H9 (cell line): Measurements from ENCODE around the gene EPSTI1. TPM values are rescaled to one million over a fixed set of nuclear protein-coding genes. Genes with fewer than 3 reads are reported as not detected.

Experiments
- DNase-seq: peaks from one replicate; pipeline ENCODE4 v3.0.0-alpha.2; 2017
- H2AFZ ChIP-seq: one replicate; pipeline ENCODE4 v1.6.1; 2013; ENCODE audit warnings: mild to moderate bottlenecking, low read length, control low read depth, moderate library complexity
- H2AK5ac ChIP-seq: 2 replicates; pipeline ENCODE4 v1.6.1; 2013; ENCODE audit warnings: low read length, control low read depth, mixed read lengths; ENCODE audit not compliant: insufficient read length
- H2BK120ac ChIP-seq: one replicate; pipeline ENCODE4 v1.6.1; 2013; ENCODE audit warnings: low read depth, mild to moderate bottlenecking, low read length, control low read depth, inconsistent platforms; ENCODE audit not compliant: poor library complexity, severe bottlenecking
- H2BK12ac ChIP-seq: 2 replicates; pipeline ENCODE4 v1.6.1; 2013; ENCODE audit warnings: low read length, control low read depth, mixed read lengths, low read depth; ENCODE audit not compliant: insufficient read length
- H2BK15ac ChIP-seq: 2 replicates; pipeline ENCODE4 v1.6.1; 2013; ENCODE audit warnings: low read depth, low read length, control low read depth
- H2BK20ac ChIP-seq: one replicate; pipeline ENCODE4 v1.6.1; 2013; ENCODE audit warnings: low read depth, mild to moderate bottlenecking, low read length, control low read depth, inconsistent platforms; ENCODE audit not compliant: poor library complexity, severe bottlenecking
- H2BK5ac ChIP-seq: 2 replicates; pipeline ENCODE4 v1.6.1; 2013; ENCODE audit warnings: low read length, control low read depth, mixed read lengths; ENCODE audit not compliant: insufficient read length
- H3K14ac ChIP-seq: 2 replicates; pipeline ENCODE4 v1.6.1; 2013; ENCODE audit warnings: low read length, control low read depth; ENCODE audit not compliant: insufficient read depth
- H3K18ac ChIP-seq: 2 replicates; pipeline ENCODE4 v1.6.1; 2013; ENCODE audit warnings: low read depth, mild to moderate bottlenecking, mixed read lengths, low read length, control low read depth; ENCODE audit not compliant: insufficient read length
- H3K23ac ChIP-seq: 2 replicates; pipeline ENCODE4 v1.6.1; 2013; ENCODE audit warnings: low read length, control low read depth, mixed read lengths, low read depth; ENCODE audit not compliant: insufficient read length
- H3K23me2 ChIP-seq: 2 replicates; pipeline ENCODE4 v1.6.1; 2013; ENCODE audit warnings: low read depth, mild to moderate bottlenecking, mixed read lengths, low read length, control low read depth; ENCODE audit not compliant: insufficient read length, poor library complexity, severe bottlenecking
- H3K27ac ChIP-seq: 2 replicates; pipeline ENCODE4 v1.5.1; 2013; ENCODE audit warnings: low read length, control low read depth, mixed read lengths, low read depth; ENCODE audit not compliant: insufficient read length
- H3K27me3 ChIP-seq: 2 replicates; pipeline ENCODE4 v1.6.1; 2013; ENCODE audit warnings: low read length, control low read depth, inconsistent platforms; ENCODE audit not compliant: insufficient read depth
- H3K4ac ChIP-seq: 2 replicates; pipeline ENCODE4 v1.6.1; 2013; ENCODE audit warnings: low read depth, mild to moderate bottlenecking, control low read depth, inconsistent platforms, low read length, moderate library complexity
- H3K4me1 ChIP-seq: 2 replicates; pipeline ENCODE4 v1.6.1; 2013; ENCODE audit warnings: low read length, control low read depth, inconsistent platforms; ENCODE audit not compliant: insufficient read depth
- H3K4me2 ChIP-seq: 2 replicates; pipeline ENCODE4 v1.6.1; 2013; ENCODE audit warnings: low read length, control low read depth, mixed read lengths; ENCODE audit not compliant: insufficient read length, insufficient read depth
- H3K56ac ChIP-seq: 2 replicates; pipeline ENCODE4 v1.6.1; 2013; ENCODE audit warnings: low read depth, mild to moderate bottlenecking, mixed read lengths, low read length, control low read depth; ENCODE audit not compliant: insufficient read length
- H3K79me1 ChIP-seq: 2 replicates; pipeline ENCODE4 v1.6.1; 2013; ENCODE audit warnings: low read depth, mild to moderate bottlenecking, moderate library complexity, low read length, control low read depth, inconsistent platforms; ENCODE audit not compliant: insufficient read depth, poor library complexity, severe bottlenecking
- H3K79me2 ChIP-seq: 2 replicates; pipeline ENCODE4 v1.6.1; 2013; ENCODE audit warnings: low read length, control low read depth, inconsistent platforms; ENCODE audit not compliant: insufficient read depth
- H3K9ac ChIP-seq: 2 replicates; pipeline ENCODE4 v1.6.1; 2013; ENCODE audit warnings: low read length, control low read depth, mixed read lengths; ENCODE audit not compliant: insufficient read length; ENCODE audit errors: extremely low read depth
- H3K9me3 ChIP-seq: one replicate; pipeline ENCODE4 v1.6.1; 2013; ENCODE audit warnings: low read depth, low read length, inconsistent platforms; ENCODE audit not compliant: control insufficient read depth
- H3T11ph ChIP-seq: one replicate; pipeline ENCODE4 v1.6.1; 2013; ENCODE audit warnings: mild to moderate bottlenecking, low read length, control low read depth, inconsistent platforms
- H4K20me1 ChIP-seq: one replicate; pipeline ENCODE4 v1.6.1; 2013; ENCODE audit not compliant: control insufficient read depth, insufficient read length, insufficient read depth
- H4K5ac ChIP-seq: 2 replicates; pipeline ENCODE4 v1.6.1; 2013; ENCODE audit warnings: low read depth, mild to moderate bottlenecking, mixed read lengths, low read length, control low read depth; ENCODE audit not compliant: insufficient read length
- H4K8ac ChIP-seq: replicated peaks from 2 replicates; pipeline ENCODE4 v1.6.1; 2013; ENCODE audit warnings: low read length, control low read depth, mixed read lengths, low read depth; ENCODE audit not compliant: insufficient read length
- H4K91ac ChIP-seq: 2 replicates; pipeline ENCODE4 v1.6.1; 2013; ENCODE audit warnings: low read depth, mild to moderate bottlenecking, moderate library complexity, mixed read lengths, low read length, control low read depth; ENCODE audit not compliant: insufficient read length
- H3K27ac Mint-ChIP-seq, 3 experiments: 2 replicates in 2 of 3; 3 replicates in 1 of 3; pipeline ENCODE4 v1.8.0; 2020 to 2021; ENCODE audit warnings: mixed read lengths in 3 of 3, mild to moderate bottlenecking in 1 of 3, moderate library complexity in 1 of 3
- H3K27me3 Mint-ChIP-seq: 2 replicates; pipeline ENCODE4 v1.8.0; 2021; ENCODE audit warnings: low read depth, mild to moderate bottlenecking, moderate library complexity, mixed read lengths
- H3K36me3 Mint-ChIP-seq, 3 experiments: 2 replicates in 2 of 3; 3 replicates in 1 of 3; pipeline ENCODE4 v1.8.0; 2020 to 2021; ENCODE audit warnings: low read depth in 3 of 3, mixed read lengths in 3 of 3; ENCODE audit not compliant: insufficient read depth in 1 of 3
- H3K4me1 Mint-ChIP-seq, 2 experiments: 2 replicates each; pipeline ENCODE4 v1.8.0; 2020; ENCODE audit warnings: mixed read lengths in 2 of 2
- H3K4me3 Mint-ChIP-seq, 2 experiments: 2 replicates in 1 of 2; 3 replicates in 1 of 2; pipeline ENCODE4 v1.8.0; 2020 to 2021; ENCODE audit warnings: mild to moderate bottlenecking in 2 of 2, mixed read lengths in 2 of 2, moderate library complexity in 1 of 2
- H3K9me3 Mint-ChIP-seq, 2 experiments: 2 replicates in 1 of 2; 3 replicates in 1 of 2; pipeline ENCODE4 v1.8.0; 2020; ENCODE audit warnings: mild to moderate bottlenecking in 2 of 2, mixed read lengths in 2 of 2, moderate library complexity in 1 of 2
- WGBS: extraction: QIAGEN DNeasy Blood & Tissue Kit; methylation state at CpG from one replicate; pipeline ENCODE4 v1.1.7; 2013; ENCODE audit warnings: missing lambda C conversion rate, low lambda C conversion rate, mixed read lengths; ENCODE audit not compliant: insufficient read length; ENCODE audit errors: extremely low coverage; 5-methylcytosine and 5-hydroxymethylcytosine counted together
- total RNA-seq: library from RNA; stranded (reverse); gene quantifications from 2 replicates; pipeline ENCODE4 v1.2.1, GENCODE V29; 2021
- TF ChIP-seq, protein P1 (sequence below): fragments of 200-600 bp; sonication (generic); conservative IDR thresholded peaks from 3 replicates; pipeline ENCODE4 v1.8.0; 2021; ENCODE audit warnings: antibody characterized with exemption, mild to moderate bottlenecking

EPSTI1 gene
- total RNA-seq, 1 experiment from 2014 or later = 0.70 TPM

DNA sequence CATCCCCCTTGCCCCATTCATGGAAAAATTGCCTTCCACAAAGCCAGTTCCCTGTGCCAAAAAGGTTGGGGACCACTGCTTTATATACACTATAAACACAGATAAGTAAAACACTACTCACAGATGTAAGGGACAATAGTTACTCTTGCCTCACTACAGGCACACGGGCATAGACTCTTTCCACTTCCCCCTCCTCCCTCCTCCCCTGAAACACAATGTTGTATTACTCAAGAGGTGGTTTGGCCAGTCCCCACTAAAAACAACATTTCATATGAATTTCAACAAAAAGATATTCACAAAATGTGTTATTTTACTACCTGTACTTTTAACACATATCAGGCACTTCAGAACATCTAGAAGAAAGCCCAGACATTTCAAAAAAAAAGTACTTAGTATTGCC is 45.1 kb downstream of the EPSTI1 start:
- Histone ChIP-seq H3K14ac (no peak overlapping the region), H3K18ac (no peak overlapping the region), H3K79me1 (no peaks in the 10 kb centered on the region), H2BK15ac (no peak overlapping the region), H3K79me2 (no peaks in the 10 kb centered on the region), H3K9ac (no peak overlapping the region), H3K4ac (no peak overlapping the region), H4K20me1 (no peaks in the 10 kb centered on the region), H3K4me1 (no peaks in the 10 kb centered on the region), H2BK120ac (no peak overlapping the region), H3K23me2 (no peaks in the 10 kb centered on the region), H2BK5ac (no peak overlapping the region), H3K4me2 (no peak overlapping the region), H3K9me3 (no peaks in the 10 kb centered on the region), H2AFZ (no peak overlapping the region), H2BK20ac (no peak overlapping the region), H3K56ac (no peak overlapping the region), H3K23ac (no peak overlapping the region), H3T11ph (no peak overlapping the region), H4K8ac (no peak overlapping the region), H4K5ac (no peak overlapping the region), H3K27ac (no peak overlapping the region), H2AK5ac (no peak overlapping the region), H3K27me3 (no peaks in the 10 kb centered on the region), H2BK12ac (no peak overlapping the region), H4K91ac (no peak overlapping the region)
- H3K9me3 Mint-ChIP-seq = peaks cover 8 to 13% of the 10 kb centered on the region in 2 experiments
- no peak overlapping the region for H3K27ac Mint-ChIP-seq
- no peaks in the 10 kb centered on the region; the same call in 1 of the 2 replicates for H3K27me3 Mint-ChIP-seq
- DNase-seq = no peak
- H3K4me1 Mint-ChIP-seq = peaks cover 0 to 7% of the 10 kb centered on the region in 2 experiments; a peak in 2 of 4 replicates
- H3K36me3 Mint-ChIP-seq = peaks cover 0 to 5% (median 2%) of the 10 kb centered on the region in 3 experiments; a peak in 3 of 7 replicates
- no peak overlapping the region for H3K4me3 Mint-ChIP-seq
- TF ChIP-seq, protein P1, sequence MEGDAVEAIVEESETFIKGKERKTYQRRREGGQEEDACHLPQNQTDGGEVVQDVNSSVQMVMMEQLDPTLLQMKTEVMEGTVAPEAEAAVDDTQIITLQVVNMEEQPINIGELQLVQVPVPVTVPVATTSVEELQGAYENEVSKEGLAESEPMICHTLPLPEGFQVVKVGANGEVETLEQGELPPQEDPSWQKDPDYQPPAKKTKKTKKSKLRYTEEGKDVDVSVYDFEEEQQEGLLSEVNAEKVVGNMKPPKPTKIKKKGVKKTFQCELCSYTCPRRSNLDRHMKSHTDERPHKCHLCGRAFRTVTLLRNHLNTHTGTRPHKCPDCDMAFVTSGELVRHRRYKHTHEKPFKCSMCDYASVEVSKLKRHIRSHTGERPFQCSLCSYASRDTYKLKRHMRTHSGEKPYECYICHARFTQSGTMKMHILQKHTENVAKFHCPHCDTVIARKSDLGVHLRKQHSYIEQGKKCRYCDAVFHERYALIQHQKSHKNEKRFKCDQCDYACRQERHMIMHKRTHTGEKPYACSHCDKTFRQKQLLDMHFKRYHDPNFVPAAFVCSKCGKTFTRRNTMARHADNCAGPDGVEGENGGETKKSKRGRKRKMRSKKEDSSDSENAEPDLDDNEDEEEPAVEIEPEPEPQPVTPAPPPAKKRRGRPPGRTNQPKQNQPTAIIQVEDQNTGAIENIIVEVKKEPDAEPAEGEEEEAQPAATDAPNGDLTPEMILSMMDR = no peak
- no CpG with 5 or more reads among the region's 1 CpG for WGBS
